Thyroid gland (tissue), 4 donors: ENCODE results near the gene NFIX. TPM values are rescaled to one million over a fixed set of nuclear protein-coding genes. Genes with fewer than 3 reads are reported as not detected.

Experiments
- DNase-seq, 2 donors: peaks; one replicate each; pipeline ENCODE4 v3.0.0-alpha.2; 2019
- H3K27ac ChIP-seq, 3 donors: fragments of 200-600 bp; sonication (generic); 1 replicate in 2 of 3; 2 replicates in 1 of 3; pipeline ENCODE4 v1.5.1; 2016 to 2019; ENCODE audit warnings: mild to moderate bottlenecking in 1 of 3, moderate library complexity in 1 of 3
- H3K27me3 ChIP-seq: fragments of 200-600 bp; sonication (generic); one replicate; pipeline ENCODE4 v1.5.1; 2019
- H3K36me3 ChIP-seq, 2 donors: fragments of 200-600 bp; sonication (generic); one replicate each; pipeline ENCODE4 v1.5.1; 2016 to 2019
- H3K4me1 ChIP-seq, 2 donors: fragments of 200-600 bp; sonication (generic); one replicate each; pipeline ENCODE4 v1.5.1; 2017 to 2019
- H3K4me3 ChIP-seq, 3 donors: fragments of 200-600 bp; sonication (generic); replicated peaks in 1 of 3; 1 replicate in 2 of 3; 2 replicates in 1 of 3; pipeline ENCODE4 v1.5.1; 2016; ENCODE audit warnings: mild to moderate bottlenecking in 1 of 3
- H3K9me3 ChIP-seq: fragments of 200-600 bp; sonication (generic); one replicate; pipeline ENCODE4 v1.5.1; 2017
- POLR2A ChIP-seq, 2 donors: fragments of 450-650 bp; IDR thresholded peaks; one replicate each; pipeline ENCODE4 v1.6.1; 2017; ENCODE audit warnings: antibody characterized with exemption in 2 of 2, mild to moderate bottlenecking in 2 of 2, moderate library complexity in 1 of 2
- WGBS, 2 donors: methylation state at CpG; one replicate each; pipeline ENCODE4 v1.1.5; 2017; 5-methylcytosine and 5-hydroxymethylcytosine counted together
- intact Hi-C: fragments of 100-400 bp; cut with DNase I; formaldehyde crosslinking; loops from one replicate; pipeline ENCODE4 v1.15.1; 2023
- total RNA-seq, 4 donors: library from RNA; depleted of rRNA; stranded (reverse); fragments of >200 nt; gene quantifications; one replicate each; pipeline ENCODE4 v1.2.3, GENCODE V29; 2016
- TF ChIP-seq, protein P1 (sequence below), 6 experiments: fragments of 200-600 bp in 3 of 6; fragments of 450-650 bp in 3 of 6; sonication (generic) in 3 of 6; IDR thresholded peaks; one replicate each; pipeline ENCODE4 v1.5.1; 2016 to 2019; ENCODE audit warnings: antibody characterized with exemption in 6 of 6, mild to moderate bottlenecking in 2 of 6, inconsistent platforms in 1 of 6, moderate library complexity in 1 of 6

The NFIX gene
- total RNA-seq, 4 donors from 2014 or later: 38.8 to 70.2 (median 62.4) TPM

DNA sequence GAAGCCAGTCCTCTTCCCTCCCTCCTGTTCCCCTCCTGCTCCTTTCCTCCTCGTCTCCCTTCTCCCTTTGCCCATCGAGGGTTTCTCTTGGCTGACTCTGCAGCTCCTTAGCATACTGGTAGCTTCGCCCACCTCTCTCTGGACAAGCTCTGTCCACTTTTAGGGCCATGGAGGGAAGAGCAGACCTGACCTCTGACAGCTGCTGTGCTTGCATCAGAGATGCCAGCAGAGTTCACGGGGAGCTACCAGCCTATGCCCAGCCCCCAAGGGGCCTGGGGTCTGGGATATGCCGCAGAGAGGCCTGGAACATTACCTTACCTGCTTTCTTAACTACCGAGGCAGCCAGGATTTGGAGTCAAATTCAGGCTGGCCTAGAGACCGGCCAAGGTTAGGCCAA, 87.7 kb downstream of the NFIX start:
- peak overlapping the region in 1 of 3 donors; percentile 14 for H3K27ac ChIP-seq
- H3K36me3 ChIP-seq: peaks cover 0 to 5% of the 10 kb centered on the region in 2 donors
- peaks cover 22 to 29% of the 10 kb centered on the region in 2 donors for H3K4me1 ChIP-seq
- TF ChIP-seq, protein P1, sequence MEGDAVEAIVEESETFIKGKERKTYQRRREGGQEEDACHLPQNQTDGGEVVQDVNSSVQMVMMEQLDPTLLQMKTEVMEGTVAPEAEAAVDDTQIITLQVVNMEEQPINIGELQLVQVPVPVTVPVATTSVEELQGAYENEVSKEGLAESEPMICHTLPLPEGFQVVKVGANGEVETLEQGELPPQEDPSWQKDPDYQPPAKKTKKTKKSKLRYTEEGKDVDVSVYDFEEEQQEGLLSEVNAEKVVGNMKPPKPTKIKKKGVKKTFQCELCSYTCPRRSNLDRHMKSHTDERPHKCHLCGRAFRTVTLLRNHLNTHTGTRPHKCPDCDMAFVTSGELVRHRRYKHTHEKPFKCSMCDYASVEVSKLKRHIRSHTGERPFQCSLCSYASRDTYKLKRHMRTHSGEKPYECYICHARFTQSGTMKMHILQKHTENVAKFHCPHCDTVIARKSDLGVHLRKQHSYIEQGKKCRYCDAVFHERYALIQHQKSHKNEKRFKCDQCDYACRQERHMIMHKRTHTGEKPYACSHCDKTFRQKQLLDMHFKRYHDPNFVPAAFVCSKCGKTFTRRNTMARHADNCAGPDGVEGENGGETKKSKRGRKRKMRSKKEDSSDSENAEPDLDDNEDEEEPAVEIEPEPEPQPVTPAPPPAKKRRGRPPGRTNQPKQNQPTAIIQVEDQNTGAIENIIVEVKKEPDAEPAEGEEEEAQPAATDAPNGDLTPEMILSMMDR (IDR thresholded peaks at IDR 0.05): no peak
- no peak for TF ChIP-seq POLR2A (IDR thresholded peaks at IDR 0.05)
- intact Hi-C loops: no loop called here
- H3K4me3 ChIP-seq: no peak overlapping the region
- H3K9me3 ChIP-seq: no peaks in the 10 kb centered on the region
- DNase-seq: no peak
- no peaks in the 10 kb centered on the region for H3K27me3 ChIP-seq
- 81 to 88% methylated on average over 7 of the region's 7 CpGs for WGBS, 2 donors

DNA sequence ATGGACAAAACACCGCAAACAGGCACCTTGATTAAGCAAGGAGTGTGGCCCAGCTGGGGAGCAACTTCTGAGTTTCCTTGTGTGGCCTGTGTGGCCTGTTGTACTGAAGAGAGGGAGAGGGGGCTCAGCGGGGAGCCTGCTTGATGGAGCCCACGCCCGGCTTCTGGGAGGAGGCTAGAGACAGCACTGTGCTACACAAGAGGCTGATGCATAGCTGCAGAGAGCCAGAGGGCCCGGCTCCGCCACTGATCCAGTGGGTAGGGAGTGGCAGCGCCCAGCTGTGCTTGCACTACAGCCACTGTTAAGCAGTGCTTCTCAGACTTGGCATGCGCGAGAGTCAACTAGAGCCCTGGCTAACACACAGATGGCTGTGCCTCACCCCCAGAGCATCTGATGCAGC, 88.4 kb downstream of the NFIX start:
- Histone ChIP-seq H3K4me1 (peaks cover 17 to 24% of the 10 kb centered on the region in 2 donors), H3K9me3 (no peaks in the 10 kb centered on the region), H3K36me3 (peaks cover 0 to 7% of the 10 kb centered on the region in 2 donors), H3K27me3 (no peaks in the 10 kb centered on the region), H3K27ac (no peak overlapping the region), H3K4me3 (no peak overlapping the region)
- intact Hi-C loops: no loop called here
- DNase-seq: no peak
- WGBS, 2 donors: 90 to 100% methylated on average over 1 to 8 of the region's 9 CpGs
- TF ChIP-seq, protein P1 (IDR thresholded peaks at IDR 0.05): no peak
- no peak for TF ChIP-seq POLR2A (IDR thresholded peaks at IDR 0.05)

DNA sequence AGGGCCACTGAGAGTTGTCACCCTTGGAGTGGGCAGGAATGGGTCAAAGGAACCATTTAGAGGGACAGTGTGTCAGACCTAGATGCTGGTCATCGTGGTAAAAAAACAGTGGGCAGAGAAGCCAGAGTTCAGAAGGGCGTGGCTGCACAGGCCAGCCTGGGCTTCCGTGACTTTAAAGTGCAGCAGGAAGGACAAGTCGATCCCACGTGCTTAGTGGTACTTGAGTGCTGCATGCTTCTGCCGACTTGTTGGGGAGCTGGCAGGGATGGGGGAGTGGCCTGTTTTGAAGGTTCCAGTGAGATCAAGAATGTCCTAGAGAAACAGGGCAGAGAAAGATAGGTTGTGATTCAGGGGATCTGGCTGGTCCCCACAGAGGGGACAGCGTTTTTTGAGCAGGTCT, 90.4 kb downstream of the NFIX start:
- WGBS, 2 donors: 10 to 22% methylated on average over 7 of the region's 7 CpGs
- TF ChIP-seq, protein P1 (IDR thresholded peaks at IDR 0.05): no peak
- TF ChIP-seq POLR2A (IDR thresholded peaks at IDR 0.05): no peak
- H3K27me3 ChIP-seq: no peaks in the 10 kb centered on the region
- peaks cover 6 to 18% of the 10 kb centered on the region in 2 donors for H3K4me1 ChIP-seq
- peak overlapping the region in 2 of 3 donors; percentile 87 to 93 for H3K27ac ChIP-seq
- H3K9me3 ChIP-seq: no peaks in the 10 kb centered on the region
- intact Hi-C loops: no loop called here
- DNase-seq: peak; percentile 81 to 89
- H3K36me3 ChIP-seq: peaks cover 0 to 8% of the 10 kb centered on the region in 2 donors
- no peak overlapping the region for H3K4me3 ChIP-seq

DNA sequence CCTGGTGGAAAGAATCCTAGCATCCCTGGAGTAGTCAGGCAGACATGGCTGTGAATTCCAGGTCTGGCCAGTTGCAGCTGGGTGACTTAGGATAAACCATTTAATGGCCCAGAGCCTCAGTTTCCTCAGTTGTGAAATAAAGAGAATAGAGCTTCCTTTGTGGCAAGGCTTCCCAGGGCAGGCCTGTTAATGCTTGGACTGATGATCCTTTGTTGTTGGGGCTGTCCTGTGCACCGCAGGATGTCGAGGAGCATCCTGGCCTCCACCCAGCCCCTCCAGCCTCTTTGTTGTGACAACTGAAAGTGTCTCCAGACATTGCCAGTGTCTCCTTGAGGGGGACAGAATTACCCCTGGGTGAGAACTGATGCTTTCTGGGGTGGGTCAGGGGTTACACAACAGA, 91.1 kb downstream of the NFIX start:
- Histone ChIP-seq H3K4me3 (no peak overlapping the region), H3K27ac (peak overlapping the region in 2 of 3 donors; percentile 87 to 93), H3K36me3 (peaks cover 0 to 10% of the 10 kb centered on the region in 2 donors), H3K9me3 (no peaks in the 10 kb centered on the region), H3K27me3 (no peaks in the 10 kb centered on the region), H3K4me1 (peaks cover 6 to 21% of the 10 kb centered on the region in 2 donors)
- DNase-seq: no peak
- intact Hi-C loops: no loop called here
- TF ChIP-seq, protein P1 (IDR thresholded peaks at IDR 0.05): no peak
- no peak for TF ChIP-seq POLR2A (IDR thresholded peaks at IDR 0.05)
- WGBS, 2 donors: 50 to 75% methylated on average over 2 of the region's 2 CpGs

DNA sequence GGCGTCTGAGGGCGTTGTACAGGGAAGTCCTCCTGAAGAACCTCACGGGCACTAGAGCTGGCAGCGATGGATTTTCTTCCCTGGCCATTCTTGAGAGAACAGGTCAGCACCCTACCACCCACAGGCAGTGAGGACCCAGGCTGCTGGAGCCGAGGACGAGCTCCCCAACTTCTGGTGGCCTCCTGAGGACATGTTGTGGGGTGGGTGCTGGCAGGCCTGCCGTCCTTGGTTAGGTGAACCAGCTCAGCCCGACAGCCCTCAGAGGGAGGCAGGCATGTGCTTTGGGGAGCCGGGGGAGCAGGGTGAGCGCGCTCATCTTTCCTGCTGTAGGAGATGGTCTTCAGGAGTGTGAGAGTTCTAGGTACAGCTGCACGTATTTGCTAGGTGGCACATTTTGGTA, 92.0 kb downstream of the NFIX start:
- intact Hi-C loops: no loop called here
- H3K9me3 ChIP-seq: no peaks in the 10 kb centered on the region
- no peaks in the 10 kb centered on the region for H3K27me3 ChIP-seq
- TF ChIP-seq, protein P1 (IDR thresholded peaks at IDR 0.05): no peak
- TF ChIP-seq POLR2A (IDR thresholded peaks at IDR 0.05): no peak
- H3K4me1 ChIP-seq: peaks cover 6 to 21% of the 10 kb centered on the region in 2 donors
- 92 to 95% methylated on average over 10 to 12 of the region's 12 CpGs for WGBS, 2 donors
- no peak overlapping the region for H3K4me3 ChIP-seq
- H3K27ac ChIP-seq: no peak overlapping the region
- H3K36me3 ChIP-seq: peaks cover 0 to 10% of the 10 kb centered on the region in 2 donors
- no peak for DNase-seq
